ENCODE results near the gene SLC29A4.

Gene SLC29A4

GRCh38 chr7:5352440-5353010 lies 69.8 kb downstream of the SLC29A4 start:
- no peak for DNase-seq (ENCODE audit: low read depth in 2 of 2)

GRCh38 chr7:5354460-5355232 lies 71.9 kb downstream of the SLC29A4 start:
- DNase-seq (ENCODE audit: low read depth in 2 of 2): no peak

All from fibroblast of skin of left quadriceps (primary cell).